H1 (cell line): Measurements from ENCODE around the gene TMEM9B. TPM values are rescaled to one million over a fixed set of nuclear protein-coding genes. Genes with fewer than 3 reads are reported as not detected.

ENCODE experiments used
- CTCF ChIA-PET: fragments of 300-600 bp; sonication (Branson Sonifier 250); formaldehyde crosslinking; loops from one replicate; lab custom pipeline; 2021; ENCODE audit not compliant: partially characterized antibody; lab: Charles Lee
- POLR2A ChIA-PET: fragments of 300-600 bp; sonication (Branson Sonifier 250); formaldehyde crosslinking; loops from one replicate; lab custom pipeline; 2021; ENCODE audit warnings: inconsistent platforms; ENCODE audit not compliant: partially characterized antibody; lab: Charles Lee
- DNase-seq, 2 experiments: peaks; one replicate each; pipeline versions ENCODE4 v3.0.0 to v3.0.0-alpha.2; 2010 to 2022; ENCODE audit warnings: low spot score in 2 of 2, low read depth in 1 of 2, mixed read lengths in 1 of 2
- FAIRE-seq: peaks from 2 replicates; lab custom pipeline; 2011; peaks lifted over from hg19 to GRCh38; lab: Jason Lieb, UNC
- H2AFZ ChIP-seq: 2 replicates; pipeline ENCODE4 v1.8.1; 2012; ENCODE audit warnings: low read length, inconsistent platforms
- H2AK5ac ChIP-seq: 2 replicates; pipeline ENCODE4 v1.6.1; 2013; ENCODE audit warnings: low read depth, low read length
- H2BK120ac ChIP-seq: replicated peaks from 2 replicates; pipeline ENCODE3; 2013; ENCODE audit warnings: low read depth, low read length, inconsistent platforms
- H2BK12ac ChIP-seq: 2 replicates; pipeline ENCODE4 v1.6.1; 2013; ENCODE audit warnings: low read depth, low read length
- H2BK15ac ChIP-seq: 2 replicates; pipeline ENCODE4 v1.6.1; 2013; ENCODE audit warnings: low read length
- H2BK20ac ChIP-seq: 2 replicates; pipeline ENCODE4 v1.6.1; 2013; ENCODE audit warnings: low read length
- H2BK5ac ChIP-seq: 2 replicates; pipeline ENCODE4 v1.6.1; 2013; ENCODE audit warnings: low read depth, low read length
- H3K14ac ChIP-seq: 2 replicates; pipeline ENCODE4 v1.6.1; 2013; ENCODE audit warnings: inconsistent platforms; ENCODE audit not compliant: insufficient read length
- H3K18ac ChIP-seq: 2 replicates; pipeline ENCODE4 v1.6.1; 2013; ENCODE audit warnings: low read length; ENCODE audit errors: extremely low read depth
- H3K23ac ChIP-seq: 2 replicates; pipeline ENCODE4 v1.6.1; 2013; ENCODE audit warnings: inconsistent platforms; ENCODE audit not compliant: insufficient read length
- H3K23me2 ChIP-seq: 2 replicates; pipeline ENCODE4 v1.6.1; 2013; ENCODE audit warnings: low read depth, low read length
- H3K27ac ChIP-seq: 2 replicates; pipeline ENCODE4 v1.6.1; 2011; ENCODE audit warnings: low read depth, low read length, inconsistent platforms
- H3K27me3 ChIP-seq, 4 experiments: replicated peaks in 1 of 4; 1 replicate in 1 of 4; 2 replicates in 3 of 4; pipeline versions ENCODE4 v1.6.1 to v1.8.1; 2011 to 2013; ENCODE audit warnings: low read length in 3 of 4, mild to moderate bottlenecking in 3 of 4, inconsistent platforms in 2 of 4, mixed read lengths in 2 of 4, moderate library complexity in 1 of 4; ENCODE audit not compliant: control insufficient read depth in 3 of 4, insufficient read depth in 3 of 4; ENCODE audit errors: extremely low read depth in 1 of 4
- H3K36me3 ChIP-seq, 4 experiments: 2 replicates each; pipeline versions ENCODE4 v1.6.1 to v1.8.1; 2011 to 2013; ENCODE audit warnings: mild to moderate bottlenecking in 4 of 4, low read length in 3 of 4, moderate library complexity in 2 of 4, control low read depth in 1 of 4, inconsistent platforms in 1 of 4; ENCODE audit not compliant: insufficient read depth in 4 of 4, control insufficient read depth in 2 of 4
- H3K4ac ChIP-seq: replicated peaks from 2 replicates; pipeline ENCODE3; 2013; ENCODE audit warnings: low read length, low read depth, mixed read lengths, inconsistent platforms; ENCODE audit not compliant: insufficient read length
- H3K4me1 ChIP-seq, 4 experiments: replicated peaks in 1 of 4; 1 replicate in 1 of 4; 2 replicates in 3 of 4; pipeline versions ENCODE4 v1.6.1 to v1.8.1; 2011 to 2013; ENCODE audit warnings: low read length in 3 of 4, inconsistent platforms in 2 of 4, mixed read lengths in 1 of 4; ENCODE audit not compliant: insufficient read depth in 4 of 4, control insufficient read depth in 3 of 4
- H3K4me2 ChIP-seq, 2 experiments: 2 replicates each; pipeline versions ENCODE4 v1.6.1 to v1.8.1; 2011 to 2013; ENCODE audit warnings: low read depth in 2 of 2, low read length in 2 of 2, control low read depth in 1 of 2, inconsistent platforms in 1 of 2, mild to moderate bottlenecking in 1 of 2; ENCODE audit not compliant: insufficient read depth in 1 of 2
- H3K4me3 ChIP-seq, 4 experiments: fragments of 200-600, 300-600 bp in 1 of 4; sonication (generic), shearing (Covaris generic), sonication (Bioruptor Twin) in 1 of 4; 2 replicates each; pipeline versions ENCODE4 v1.5.1 to v1.8.1; 2011 to 2016; ENCODE audit warnings: low read length in 4 of 4, low read depth in 3 of 4, control low read depth in 2 of 4, inconsistent platforms in 2 of 4, mild to moderate bottlenecking in 2 of 4, mixed read lengths in 1 of 4, moderate library complexity in 1 of 4; ENCODE audit not compliant: insufficient read depth in 2 of 4; ENCODE audit errors: extremely low read depth in 1 of 4
- H3K56ac ChIP-seq: replicated peaks from 2 replicates; pipeline ENCODE3; 2013; ENCODE audit warnings: low read depth, mild to moderate bottlenecking, mixed read lengths, low read length, inconsistent platforms; ENCODE audit not compliant: insufficient read length
- H3K79me1 ChIP-seq: 2 replicates; pipeline ENCODE4 v1.6.1; 2013; ENCODE audit warnings: low read depth, low read length, control low read depth
- H3K79me2 ChIP-seq, 2 experiments: 2 replicates each; pipeline versions ENCODE4 v1.6.1 to v1.8.1; 2012 to 2013; ENCODE audit warnings: low read length in 2 of 2, mild to moderate bottlenecking in 2 of 2, inconsistent platforms in 1 of 2; ENCODE audit not compliant: insufficient read depth in 2 of 2, control insufficient read depth in 1 of 2
- H3K9ac ChIP-seq, 4 experiments: replicated peaks in 1 of 4; 1 replicate in 1 of 4; 2 replicates in 3 of 4; pipeline versions ENCODE4 v1.6.1 to v1.8.1; 2011 to 2013; ENCODE audit warnings: low read depth in 3 of 4, low read length in 3 of 4, control low read depth in 2 of 4, mild to moderate bottlenecking in 2 of 4, moderate library complexity in 2 of 4, inconsistent platforms in 1 of 4; ENCODE audit errors: extremely low read depth in 1 of 4
- H3K9me3 ChIP-seq, 2 experiments: 2 replicates each; pipeline versions ENCODE4 v1.6.1 to v1.8.1; 2012 to 2013; ENCODE audit warnings: mild to moderate bottlenecking in 2 of 2, moderate library complexity in 2 of 2, control low read depth in 1 of 2, inconsistent platforms in 1 of 2, low read depth in 1 of 2, low read length in 1 of 2, mixed read lengths in 1 of 2; ENCODE audit not compliant: insufficient read depth in 2 of 2
- H4K20me1 ChIP-seq, 2 experiments: replicated peaks in 1 of 2; 2 replicates each; pipeline versions ENCODE3 to v1.8.1; 2011 to 2013; ENCODE audit warnings: inconsistent platforms in 2 of 2, low read length in 2 of 2, mild to moderate bottlenecking in 1 of 2; ENCODE audit not compliant: insufficient read depth in 2 of 2, control insufficient read depth in 1 of 2
- H4K5ac ChIP-seq: 2 replicates; pipeline ENCODE4 v1.6.1; 2013; ENCODE audit warnings: low read length, low read depth, mixed read lengths, inconsistent platforms; ENCODE audit not compliant: insufficient read length
- H4K8ac ChIP-seq: 2 replicates; pipeline ENCODE4 v1.8.0; 2013; ENCODE audit warnings: mild to moderate bottlenecking, moderate library complexity, low read length, inconsistent platforms; ENCODE audit not compliant: insufficient read depth; ENCODE audit errors: extremely low read depth
- H4K91ac ChIP-seq: replicated peaks from 2 replicates; pipeline ENCODE3; 2013; ENCODE audit warnings: low read length, mixed read lengths, inconsistent platforms; ENCODE audit not compliant: insufficient read length
- CEBPB ChIP-seq: IDR thresholded peaks from 2 replicates; pipeline ENCODE4 v1.6.1; 2012; ENCODE audit warnings: low read depth, low read length
- EGR1 ChIP-seq: IDR thresholded peaks from 2 replicates; pipeline ENCODE4 v1.6.1; 2011; ENCODE audit warnings: low read depth, low read length, borderline replicate concordance
- GABPA ChIP-seq: IDR thresholded peaks from 2 replicates; pipeline ENCODE4 v1.6.1; 2011; ENCODE audit warnings: mild to moderate bottlenecking, low read length, moderate library complexity, borderline replicate concordance; ENCODE audit not compliant: insufficient read depth
- POLR2A ChIP-seq, 2 experiments: IDR thresholded peaks; 1 replicate in 1 of 2; 2 replicates in 1 of 2; pipeline ENCODE4 v1.6.1; 2011; ENCODE audit warnings: low read depth in 2 of 2, low read length in 2 of 2, mild to moderate bottlenecking in 2 of 2; ENCODE audit errors: control extremely low read depth in 1 of 2
- POLR2AphosphoS5 ChIP-seq: IDR thresholded peaks from 2 replicates; pipeline ENCODE4 v1.6.1; 2011; ENCODE audit warnings: low read depth, low read length
- SAP30 ChIP-seq: fragments of 300-600 bp; sonication (generic); IDR thresholded peaks from 2 replicates; pipeline ENCODE4 v1.7.1; 2012; ENCODE audit warnings: low read length, moderate library complexity, mild to moderate bottlenecking, inconsistent platforms; ENCODE audit not compliant: insufficient read depth, insufficient replicate concordance
- SP4 ChIP-seq: IDR thresholded peaks from 2 replicates; pipeline ENCODE4 v1.6.1; 2012; ENCODE audit warnings: low read length, inconsistent platforms
- TBP ChIP-seq: IDR thresholded peaks from 2 replicates; pipeline ENCODE4 v1.6.1; 2011; ENCODE audit warnings: low read depth, low read length, improper control_type of control experiment
- WGBS, 2 experiments: shearing (Covaris generic) in 1 of 2; methylation state at CpG; one replicate each; pipeline versions ENCODE4 v1.1.6 to v1.1.7; 2013 to 2015; ENCODE audit warnings: low lambda C conversion rate in 2 of 2, mixed read lengths in 2 of 2, inconsistent platforms in 1 of 2, low coverage in 1 of 2, missing lambda C conversion rate in 1 of 2; ENCODE audit not compliant: insufficient replicate concordance in 2 of 2, insufficient coverage in 1 of 2, insufficient read length in 1 of 2; ENCODE audit errors: extremely low coverage in 1 of 2, missing lambda C conversion rate in 1 of 2; 5-methylcytosine and 5-hydroxymethylcytosine counted together
- long read RNA-seq, 2 experiments: library from RNA in 1 of 2; library from capped mRNA in 1 of 2; stranded (forward); transcript quantifications; one replicate each; pipeline ENCODE4 v2.0.0, GENCODE V29; 2021; ENCODE audit warnings: inconsistent platforms in 1 of 2
- polyA minus RNA-seq, 3 experiments: library from RNA; depleted of rRNA, polyadenylated mRNA; stranded (reverse); fragments of >200 nt; gene quantifications; 1 replicate in 2 of 3; 2 replicates in 1 of 3; pipeline ENCODE4 v1.2.3, GENCODE V29; 2011
- polyA plus RNA-seq, 7 experiments: library from polyadenylated mRNA; depleted of rRNA in 3 of 7; stranded (reverse) in 5 of 7; unstranded in 2 of 7; fragments of >200 nt in 5 of 7; fragments of 200-250 nt in 2 of 7; gene quantifications; 1 replicate in 5 of 7; 2 replicates in 1 of 7; 4 replicates in 1 of 7; pipeline versions ENCODE4 v1.2.1 to v1.2.3, GENCODE V29; 2011 to 2013; ENCODE audit warnings: missing spikeins in 2 of 7, mixed read lengths in 2 of 7
- total RNA-seq: library from RNA; stranded (reverse); fragmentation: NEBNext Ultra II Directional; extraction: Animal tissue kit (Norgen Biotek cat#: 25700); gene quantifications from 2 replicates; pipeline ENCODE4 v1.2.1, GENCODE V29; 2021

Gene TMEM9B
- total RNA-seq: 9.4 and 10.0 TPM in 2 replicates
- 4.2 and 8.3 TPM in 2 replicates for polyA plus RNA-seq (2011; rRNA removed)
- polyA plus RNA-seq (2011; cell fraction: cytosol; rRNA removed): 6.5 TPM
- polyA plus RNA-seq (2011; cell fraction: nucleus; rRNA removed): 1.9 TPM
- 6.9 to 13.5 TPM (median 7.5 TPM) in 4 replicates for polyA plus RNA-seq (2012, experiment 1 of 2)
- polyA plus RNA-seq (2012, experiment 2 of 2): 5.9 TPM
- polyA plus RNA-seq (2013, experiment 1 of 2): 9.5 TPM
- 11.5 TPM for polyA plus RNA-seq (2013, experiment 2 of 2)
- 3.5 and 6.4 TPM in 2 replicates for polyA minus RNA-seq (2011; rRNA and poly(A)+ RNA removed)
- polyA minus RNA-seq (2011; cell fraction: cytosol; rRNA and poly(A)+ RNA removed): 3.3 TPM
- 2.4 TPM for polyA minus RNA-seq (2011; cell fraction: nucleus; rRNA and poly(A)+ RNA removed)
- long read RNA-seq, experiment 1, transcript TMEM9B-205 (5 exons, 2,083 nt): major isoform, 5 of 12 reads
- long read RNA-seq, experiment 1, partial matches to known transcripts: 5 of 12 reads
- long read RNA-seq, experiment 1, other reads (novel, unspliced or antisense): 0 of 12 reads
- long read RNA-seq, experiment 2, partial matches to known transcripts: 1 of 5 reads
- long read RNA-seq, experiment 2, other reads (novel, unspliced or antisense): 0 of 5 reads

DNA sequence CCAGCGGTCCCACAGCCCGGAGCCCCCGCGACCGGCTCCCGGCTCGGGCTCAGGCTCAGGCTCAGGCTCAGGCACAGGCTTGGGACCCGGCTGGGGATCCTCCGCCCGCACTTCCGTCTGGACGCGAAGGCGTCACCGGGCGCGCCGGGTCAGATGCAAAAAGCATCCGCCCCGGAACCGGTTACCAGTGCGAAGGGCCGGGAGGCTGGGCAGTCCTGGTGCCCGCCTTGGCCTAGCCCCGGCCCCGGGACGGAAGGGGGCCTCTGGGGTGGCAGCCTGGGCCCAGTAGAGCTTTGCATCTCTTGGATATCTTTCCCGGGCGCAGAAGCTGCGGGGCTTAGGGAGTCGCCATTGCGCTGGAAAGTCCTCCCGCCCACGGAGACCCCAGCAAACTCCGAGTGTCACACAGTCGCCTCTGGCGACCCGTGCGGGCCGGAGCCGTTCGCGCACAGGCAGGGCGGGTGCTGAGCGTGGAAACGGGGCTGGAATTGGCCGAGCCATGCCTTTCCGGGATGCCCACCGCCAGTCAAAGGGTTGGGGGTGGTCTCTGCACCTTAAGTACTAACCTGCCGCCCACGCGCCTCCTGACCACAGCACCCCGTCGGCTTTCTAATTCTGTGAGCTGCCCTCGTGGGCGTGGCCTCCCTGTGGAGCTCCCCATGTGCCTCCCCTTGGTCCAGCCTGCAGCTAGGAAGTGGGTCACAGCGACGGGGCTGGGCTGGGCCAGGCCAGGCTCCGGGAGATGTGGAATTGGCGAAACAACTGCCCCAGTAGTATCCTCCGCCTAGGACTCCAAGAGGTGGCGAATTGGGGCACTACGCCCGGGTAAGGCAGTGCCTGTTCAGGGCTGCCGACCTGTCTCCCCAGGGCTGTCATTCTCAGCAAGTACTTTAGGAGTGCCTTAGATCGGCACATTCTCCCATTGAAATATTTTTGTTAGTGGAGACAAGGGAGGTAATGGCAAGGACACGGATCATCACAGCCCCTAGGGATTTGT is at the start of gene TMEM9B:
Gene TMEM9B (minus strand): TSS at position 119 of the 997 bp plus-strand sequence. CDS start 129 bp downstream, outside the sequence.
- peak within 1 kb of the TSS; percentile 62 to 90 for H3K4me2 ChIP-seq
- no peak within 1 kb of the TSS for H2BK15ac ChIP-seq
- H4K5ac ChIP-seq: peak within 1 kb of the TSS; percentile 83
- H2BK120ac ChIP-seq: no peak within 1 kb of the TSS
- peak within 1 kb of the TSS; percentile 82 for H3K4ac ChIP-seq
- H3K9me3 ChIP-seq: no peaks in the 10 kb centered on the region
- peak within 1 kb of the TSS; percentile 58; the same call in 1 of the 2 replicates for H2BK5ac ChIP-seq
- H3K36me3 ChIP-seq: no peaks in the 10 kb centered on the region
- DNase-seq: peak; percentile 56 to 92
- peaks cover 12% of the 10 kb centered on the region for H3K23me2 ChIP-seq
- CTCF ChIA-PET: interaction anchor here (0.6 to 2.3 kb wide), 4 partner anchors 16 to 49 kb away, joined by 3 to 11 read pairs (median 3); partner anchors contain the start of gene C11orf16
- peak within 1 kb of the TSS; percentile 76 for H3K18ac ChIP-seq
- peak within 1 kb of the TSS; percentile 64 to 86 (median 68) for H3K4me3 ChIP-seq
- H2BK12ac ChIP-seq: no peak within 1 kb of the TSS
- peak within 1 kb of the TSS; percentile 22; the same call in 1 of the 2 replicates for H2AFZ ChIP-seq
- no peaks in the 10 kb centered on the region for H3K27me3 ChIP-seq
- H2AK5ac ChIP-seq: no peak within 1 kb of the TSS
- peak within 1 kb of the TSS; percentile 78 for H3K56ac ChIP-seq
- peaks cover 0 to 4% (median 2%) of the 10 kb centered on the region in 4 experiments; a peak in 3 of 7 replicates for H3K4me1 ChIP-seq
- peak within 1 kb of the TSS; percentile 32 for H4K91ac ChIP-seq
- WGBS, 2 experiments: 1% methylated on average over 63 of the region's 67 CpGs; no CpG with 5 or more reads in 1 of the 2 experiments
- H3K79me1 ChIP-seq: peaks cover 3% of the 10 kb centered on the region; the same call in 1 of the 2 replicates
- H3K14ac ChIP-seq: no peak within 1 kb of the TSS
- no peaks in the 10 kb centered on the region for H4K20me1 ChIP-seq
- H2BK20ac ChIP-seq: no peak within 1 kb of the TSS
- no peak within 1 kb of the TSS for H3K23ac ChIP-seq
- peak within 1 kb of the TSS; percentile 46 to 63 (median 62); a peak in 6 of 7 replicates for H3K9ac ChIP-seq
- no peak for FAIRE-seq
- peaks cover 0 to 3% of the 10 kb centered on the region in 2 experiments; a peak in 1 of 4 replicates for H3K79me2 ChIP-seq
- H4K8ac ChIP-seq: peak within 1 kb of the TSS; percentile 95
- peak within 1 kb of the TSS; percentile 53; the same call in 1 of the 2 replicates for H3K27ac ChIP-seq
- POLR2A ChIA-PET: interaction anchor here (0.7 to 1.5 kb wide), 12 partner anchors 9 to 496 kb away, joined by 3 to 8 read pairs (median 3); partner anchors contain the start of genes AKIP1 and ZNF143
- TF ChIP-seq POLR2A (IDR thresholded peaks at IDR 0.05; ENCODE audit: control extremely low read depth in 1 of 2, low read depth in 2 of 2, low read length in 2 of 2) (peak; percentile 53 to 91), POLR2AphosphoS5 (peak; percentile 69), CEBPB (no peak), EGR1 (peak; percentile 99), GABPA (peak; percentile 30; the same call in 1 of the 2 replicates), SAP30 (peak; percentile 81), TBP (peak; percentile 55), SP4 (0 out of 2 replicates have a peak, but pooled peaks have one; percentile 80)
